ENCODE data around the gene SLC39A7. TPM values are rescaled to one million over a fixed set of nuclear protein-coding genes. Genes with fewer than 3 reads are reported as not detected.

SLC39A7 gene
- total and polyA plus RNA-seq, 2 of the 4 experiments (the other 2 are of a cell fraction), result 135 to 208 TPM

DNA sequence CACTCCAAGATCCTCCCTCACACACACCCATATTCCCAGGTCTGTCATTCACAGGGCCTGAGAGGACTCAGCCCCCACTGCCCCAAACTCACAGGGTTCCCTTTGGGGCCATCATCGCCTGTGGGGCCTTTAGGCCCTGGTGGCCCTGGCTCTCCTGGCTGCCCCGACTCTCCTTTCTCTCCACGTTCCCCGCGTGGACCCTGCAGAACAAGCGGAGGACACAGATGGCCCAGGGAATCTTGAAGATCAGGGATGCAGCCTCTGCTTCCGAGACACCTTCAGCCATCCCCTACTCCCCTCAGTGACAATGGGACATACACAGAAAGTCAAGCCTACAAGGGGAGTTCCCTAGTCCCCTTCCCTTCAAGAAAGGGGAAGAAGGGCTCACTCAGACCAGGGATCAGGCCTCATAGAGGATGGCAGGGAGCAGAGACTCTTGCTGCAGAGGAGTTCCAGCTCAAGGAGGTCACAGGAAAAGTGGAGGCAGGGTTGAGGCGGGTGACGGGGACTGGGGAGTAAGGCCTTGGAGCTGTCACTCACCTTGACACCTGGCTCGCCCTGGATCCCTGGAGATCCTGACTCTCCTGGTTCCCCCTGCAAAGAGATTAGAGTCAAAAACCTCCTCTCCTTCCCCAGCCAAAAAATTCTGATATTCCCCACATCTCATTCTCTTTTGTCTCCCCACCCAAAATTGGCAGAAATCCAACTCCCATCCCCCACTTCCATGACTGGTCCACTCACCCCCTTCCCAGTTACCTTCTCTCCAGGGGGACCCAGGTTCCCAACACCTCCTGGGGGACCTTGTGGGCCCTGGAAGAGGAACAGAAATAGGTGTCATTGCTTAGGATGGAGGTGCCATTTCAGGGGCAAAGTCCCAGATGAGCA, 31.1 kb upstream of the SLC39A7 start:
- in situ Hi-C loops (cut with MboI; ENCODE audit: low sequenced_read_pairs) (loop anchor here (10.0 kb wide), 1 partner anchor 155 kb away; no protein-coding TSS in a partner anchor), dilution Hi-C loops (cut with HindIII; ENCODE audit: low sequenced_read_pairs, unreplicated experiment) (no loop called here)

More for the DNA sequence above, 31.1 kb upstream of the SLC39A7 start:
- no peak overlapping the region for H2AK9ac ChIP-seq (replicated peaks; ENCODE audit: low read depth, low read length, poor library complexity)
- TF ChIP-seq, protein P1, sequence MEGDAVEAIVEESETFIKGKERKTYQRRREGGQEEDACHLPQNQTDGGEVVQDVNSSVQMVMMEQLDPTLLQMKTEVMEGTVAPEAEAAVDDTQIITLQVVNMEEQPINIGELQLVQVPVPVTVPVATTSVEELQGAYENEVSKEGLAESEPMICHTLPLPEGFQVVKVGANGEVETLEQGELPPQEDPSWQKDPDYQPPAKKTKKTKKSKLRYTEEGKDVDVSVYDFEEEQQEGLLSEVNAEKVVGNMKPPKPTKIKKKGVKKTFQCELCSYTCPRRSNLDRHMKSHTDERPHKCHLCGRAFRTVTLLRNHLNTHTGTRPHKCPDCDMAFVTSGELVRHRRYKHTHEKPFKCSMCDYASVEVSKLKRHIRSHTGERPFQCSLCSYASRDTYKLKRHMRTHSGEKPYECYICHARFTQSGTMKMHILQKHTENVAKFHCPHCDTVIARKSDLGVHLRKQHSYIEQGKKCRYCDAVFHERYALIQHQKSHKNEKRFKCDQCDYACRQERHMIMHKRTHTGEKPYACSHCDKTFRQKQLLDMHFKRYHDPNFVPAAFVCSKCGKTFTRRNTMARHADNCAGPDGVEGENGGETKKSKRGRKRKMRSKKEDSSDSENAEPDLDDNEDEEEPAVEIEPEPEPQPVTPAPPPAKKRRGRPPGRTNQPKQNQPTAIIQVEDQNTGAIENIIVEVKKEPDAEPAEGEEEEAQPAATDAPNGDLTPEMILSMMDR (conservative IDR thresholded peaks at IDR 0.05; ENCODE audit: low read depth, low read length), result no peak
- no peak for TF ChIP-seq RFX5 (IDR thresholded peaks at IDR 0.05; ENCODE audit: low read depth, low read length)
- no peak for TF ChIP-seq CHD1 (IDR thresholded peaks at IDR 0.05; ENCODE audit: low read depth, low read length)
- no peak for TF ChIP-seq MAFK (IDR thresholded peaks at IDR 0.05; ENCODE audit: low read depth, low read length)
- no peak for TF ChIP-seq BHLHE40 (IDR thresholded peaks at IDR 0.05; ENCODE audit: low read depth, low read length)
- TF ChIP-seq NFE2L2 (IDR thresholded peaks at IDR 0.05; ENCODE audit: low read depth, low read length), result no peak
- TF ChIP-seq SMC3 (IDR thresholded peaks at IDR 0.05; ENCODE audit: low read depth, low read length), result no peak
- no peak for TF ChIP-seq POLR2A (IDR thresholded peaks at IDR 0.05; ENCODE audit: low read depth, low read length)
- no peak for TF ChIP-seq MAZ (IDR thresholded peaks at IDR 0.05; ENCODE audit: borderline replicate concordance, low read depth, low read length)
- no peak for TF ChIP-seq RCOR1 (IDR thresholded peaks at IDR 0.05; ENCODE audit: insufficient replicate concordance, low read length)
- TF ChIP-seq RAD21 (IDR thresholded peaks at IDR 0.05; ENCODE audit: low read length), result no peak
- TF ChIP-seq, protein P2, sequence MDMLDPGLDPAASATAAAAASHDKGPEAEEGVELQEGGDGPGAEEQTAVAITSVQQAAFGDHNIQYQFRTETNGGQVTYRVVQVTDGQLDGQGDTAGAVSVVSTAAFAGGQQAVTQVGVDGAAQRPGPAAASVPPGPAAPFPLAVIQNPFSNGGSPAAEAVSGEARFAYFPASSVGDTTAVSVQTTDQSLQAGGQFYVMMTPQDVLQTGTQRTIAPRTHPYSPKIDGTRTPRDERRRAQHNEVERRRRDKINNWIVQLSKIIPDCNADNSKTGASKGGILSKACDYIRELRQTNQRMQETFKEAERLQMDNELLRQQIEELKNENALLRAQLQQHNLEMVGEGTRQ (IDR thresholded peaks at IDR 0.05; ENCODE audit: low read depth, low read length), result no peak
- no peaks in the 10 kb centered on the region for H3K9me3 ChIP-seq (ENCODE audit: control insufficient read depth, insufficient read depth, low read length)
- no peak overlapping the region for H2AFZ ChIP-seq (replicated peaks; ENCODE audit: low read length, poor library complexity)
- no peak for DNase-seq
- H4K91ac ChIP-seq (ENCODE audit: insufficient read depth, low read depth, low read length), result no peak overlapping the region
- H4K5ac ChIP-seq (ENCODE audit: low read depth, low read length), result no peak overlapping the region
- no peaks in the 10 kb centered on the region for H4K20me1 ChIP-seq (ENCODE audit: insufficient read depth, low read length)
- H3K23ac ChIP-seq (ENCODE audit: low read depth, low read length), result no peak overlapping the region
- no peak overlapping the region for H3K18ac ChIP-seq (ENCODE audit: low read depth, low read length)
- intact Hi-C loops (cut with micrococcal nuclease), result no loop called here
- no peaks in the 10 kb centered on the region for H3K9me1 ChIP-seq (ENCODE audit: insufficient read depth, low read length)
- BruUV-seq (replicated peaks), result no TSS peak
- H2BK5ac ChIP-seq (ENCODE audit: low read depth, low read length, poor library complexity, severe bottlenecking), result no peak overlapping the region
- no peak overlapping the region for H3K14ac ChIP-seq (replicated peaks; ENCODE audit: low read depth, low read length)
- H2AK5ac ChIP-seq (ENCODE audit: low read depth, low read length), result no peak overlapping the region; the same call in none of the 2 replicates
- H3K4me3 ChIP-seq (ENCODE audit: insufficient read depth, low read depth, low read length), result no peak overlapping the region
- CTCF ChIA-PET, result no interaction called here
- no peaks in the 10 kb centered on the region for H3K79me1 ChIP-seq (ENCODE audit: low read depth in 1 of 2, low read length in 2 of 2)
- no peak overlapping the region for H3K4me2 ChIP-seq (ENCODE audit: low read depth, low read length)
- no peak overlapping the region for H3K56ac ChIP-seq (ENCODE audit: extremely low read depth, insufficient read depth, low read length)
- 100% methylated on average over 1 of the region's 10 CpGs; no CpG with 5 or more reads in 1 of the 2 experiments for WGBS, 2 experiments (ENCODE audit: extremely low coverage in 2 of 2, insufficient read length in 1 of 2)
- no peaks in the 10 kb centered on the region for H3K4me1 ChIP-seq (ENCODE audit: control insufficient read depth, insufficient read depth, low read length)
- H4K8ac ChIP-seq (ENCODE audit: low read depth in 2 of 2, low read length in 2 of 2), result no peak overlapping the region
- H3K36me3 ChIP-seq (ENCODE audit: control insufficient read depth, insufficient read depth, low read length), result no peaks in the 10 kb centered on the region
- POLR2A ChIA-PET (ENCODE audit: unreplicated experiment), result no interaction called here
- peaks cover 8% of the 10 kb centered on the region; the same call in 1 of the 2 replicates for H3K27me3 ChIP-seq (ENCODE audit: control insufficient read depth, insufficient read depth, low read length)
- H2BK120ac ChIP-seq (ENCODE audit: low read depth, low read length), result no peak overlapping the region
- H3K27ac ChIP-seq (ENCODE audit: insufficient read depth, low read length), result no peak overlapping the region
- no peak overlapping the region for H2BK15ac ChIP-seq (ENCODE audit: low read depth, low read length)
- no peak overlapping the region for H2BK20ac ChIP-seq (ENCODE audit: low read depth, low read length)
- H3K9ac ChIP-seq (ENCODE audit: low read depth, low read length), result no peak overlapping the region
- no peak overlapping the region for H3K4ac ChIP-seq (ENCODE audit: low read depth, low read length)
- no peak for ATAC-seq (ENCODE audit: low read depth)

Measured in IMR-90 (cell line).